HG03135 (cell line): ENCODE results near the gene SHC2.

Experiments
- ATAC-seq: cut with Tn5 transposase; IDR thresholded peaks from one replicate; pipeline ENCODE4 v1.9.1; 2021; ENCODE audit warnings: mild to moderate bottlenecking, moderate library complexity; ENCODE audit not compliant: unreplicated experiment

SHC2 gene, protein sequence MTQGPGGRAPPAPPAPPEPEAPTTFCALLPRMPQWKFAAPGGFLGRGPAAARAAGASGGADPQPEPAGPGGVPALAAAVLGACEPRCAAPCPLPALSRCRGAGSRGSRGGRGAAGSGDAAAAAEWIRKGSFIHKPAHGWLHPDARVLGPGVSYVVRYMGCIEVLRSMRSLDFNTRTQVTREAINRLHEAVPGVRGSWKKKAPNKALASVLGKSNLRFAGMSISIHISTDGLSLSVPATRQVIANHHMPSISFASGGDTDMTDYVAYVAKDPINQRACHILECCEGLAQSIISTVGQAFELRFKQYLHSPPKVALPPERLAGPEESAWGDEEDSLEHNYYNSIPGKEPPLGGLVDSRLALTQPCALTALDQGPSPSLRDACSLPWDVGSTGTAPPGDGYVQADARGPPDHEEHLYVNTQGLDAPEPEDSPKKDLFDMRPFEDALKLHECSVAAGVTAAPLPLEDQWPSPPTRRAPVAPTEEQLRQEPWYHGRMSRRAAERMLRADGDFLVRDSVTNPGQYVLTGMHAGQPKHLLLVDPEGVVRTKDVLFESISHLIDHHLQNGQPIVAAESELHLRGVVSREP

DNA sequence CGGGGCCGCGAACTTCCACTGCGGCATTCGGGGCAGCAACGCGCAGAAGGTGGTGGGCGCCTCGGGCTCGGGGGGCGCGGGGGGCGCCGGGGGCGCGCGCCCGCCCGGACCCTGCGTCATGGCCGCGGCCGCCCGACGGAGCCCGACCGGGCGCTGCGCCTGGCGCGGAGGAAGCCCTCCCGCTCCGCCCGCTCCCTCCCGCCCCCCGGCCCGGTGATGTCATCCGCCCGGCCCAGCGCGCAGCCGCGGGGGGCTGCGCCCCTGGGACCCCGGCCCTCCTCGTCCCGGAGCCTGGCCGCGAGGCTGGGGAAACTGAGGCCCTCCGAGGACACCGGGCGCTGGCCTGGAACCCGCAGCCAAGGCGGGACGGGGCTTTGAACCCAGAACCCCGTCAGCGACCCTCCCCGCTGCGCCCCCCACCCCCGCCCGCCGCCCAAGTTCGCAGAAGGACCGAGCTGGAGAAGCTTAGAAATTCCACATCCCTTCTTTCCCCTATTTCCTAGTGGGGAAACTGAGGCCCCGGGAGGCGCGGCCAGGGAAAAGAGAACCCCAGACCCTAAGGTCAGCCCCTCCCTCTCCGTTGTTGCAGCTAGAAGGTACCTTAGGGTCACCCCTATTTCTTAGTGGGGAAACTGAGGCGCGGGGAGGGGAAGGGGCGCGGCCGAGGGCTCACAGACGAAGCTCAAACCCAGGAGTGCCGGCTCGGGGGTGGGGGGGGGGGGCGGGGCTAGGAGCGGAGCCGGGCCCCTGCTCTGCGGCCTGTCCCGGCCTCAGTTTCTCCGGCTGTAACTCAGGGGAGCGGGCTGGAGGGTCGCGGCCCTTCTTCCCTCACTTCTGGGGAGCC lies at the start of gene SHC2:
TSS of gene SHC2 (minus strand) at position 157 of the 844 bp plus-strand sequence. CDS start at position 120, 37 bp downstream.
- ATAC-seq: no peak

DNA sequence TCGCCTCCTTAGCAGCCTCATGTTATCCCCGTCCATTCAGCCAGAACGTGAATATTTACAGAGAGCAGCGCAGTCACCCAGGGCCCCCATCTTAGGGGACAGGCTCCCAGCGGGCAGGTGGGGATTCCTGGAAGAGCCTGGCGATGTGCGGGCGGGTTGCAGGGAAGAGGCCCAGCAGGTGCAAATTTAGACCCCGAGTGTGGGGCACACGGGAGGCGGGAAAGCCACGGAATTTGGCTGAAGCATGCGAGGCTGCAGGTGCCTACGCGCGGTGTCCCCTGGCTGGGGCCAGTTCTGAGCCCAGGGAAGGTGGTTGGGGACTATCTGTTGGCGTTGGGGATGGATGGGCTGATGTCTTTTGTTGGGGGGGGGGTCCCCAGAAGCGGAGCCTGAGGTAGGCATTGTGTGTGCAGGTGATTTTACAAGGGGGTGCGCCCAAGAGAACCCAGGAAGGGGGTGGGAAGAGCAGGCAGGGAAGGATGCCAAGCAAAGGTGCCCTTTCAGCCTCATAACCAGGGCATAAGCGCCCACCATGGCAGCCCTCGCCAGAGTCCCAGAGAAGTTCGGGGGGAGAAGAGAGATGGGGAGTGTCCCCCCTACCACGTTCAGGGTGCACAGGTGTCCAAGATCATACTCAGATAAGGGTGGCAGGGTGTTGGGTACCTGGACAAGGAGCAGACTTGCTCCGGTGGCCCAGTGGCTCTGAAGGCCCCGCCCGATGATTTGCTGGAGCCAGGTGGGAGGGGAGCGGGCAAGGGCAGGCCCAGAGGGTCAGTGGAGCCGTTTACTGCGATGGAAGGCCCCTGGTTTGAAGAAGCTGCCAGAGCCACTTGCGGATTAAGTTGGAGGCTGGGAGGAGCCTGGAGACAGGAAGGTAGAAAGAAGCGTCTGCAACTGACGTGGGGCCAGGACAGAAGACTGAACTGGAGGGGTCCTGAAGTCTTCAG lies 47.6 kb upstream of the SHC2 start:
- ATAC-seq: no peak

DNA sequence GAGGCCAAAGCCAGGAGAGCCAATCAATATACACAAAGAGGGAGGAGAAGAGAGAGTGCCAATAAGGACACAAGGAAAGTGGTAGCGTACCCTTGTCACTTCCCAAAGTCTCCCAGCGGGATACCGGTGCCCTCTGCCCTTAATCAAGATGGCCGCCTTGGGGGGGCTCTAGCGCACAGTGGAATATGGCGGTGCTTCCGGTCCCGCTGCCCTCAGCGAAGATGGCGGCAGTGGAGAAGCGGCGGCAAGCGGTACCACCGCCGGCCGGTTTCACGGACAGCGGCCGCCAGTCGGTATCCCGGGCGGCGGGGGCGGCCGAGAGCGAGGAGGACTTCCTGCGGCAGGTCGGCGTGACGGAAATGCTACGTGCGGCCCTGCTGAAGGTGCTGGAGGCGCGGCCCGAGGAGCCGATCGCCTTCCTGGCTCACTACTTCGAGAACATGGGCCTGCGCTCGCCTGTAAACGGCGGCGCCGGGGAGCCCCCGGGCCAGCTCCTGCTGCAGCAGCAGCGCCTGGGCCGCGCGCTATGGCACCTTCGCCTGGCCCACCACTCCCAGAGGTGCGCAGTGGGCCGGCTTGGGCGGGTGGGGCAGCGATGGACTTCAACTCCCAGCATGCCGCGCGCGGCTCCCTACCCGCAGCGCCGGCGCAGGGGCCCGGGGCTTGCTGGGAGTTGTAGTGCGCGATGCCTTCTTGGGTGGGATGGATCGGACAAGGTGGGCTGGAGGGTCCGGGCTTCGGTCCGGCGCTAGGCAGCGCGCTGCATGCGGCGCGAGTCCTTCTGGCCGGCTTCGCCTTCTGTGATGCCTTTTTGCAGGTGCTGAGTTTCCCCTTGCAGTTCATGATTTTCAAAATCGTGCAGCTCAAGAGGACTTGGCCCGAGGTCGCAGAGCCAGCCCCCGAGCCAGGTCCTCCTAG lies 46.7 kb upstream of the SHC2 start, which contains the start of gene TPGS1:
TSS of gene TPGS1 (plus strand) at position 212 of the 918 bp plus-strand sequence. CDS start at position 222, 10 bp downstream.
- ATAC-seq: peak; percentile 46

DNA sequence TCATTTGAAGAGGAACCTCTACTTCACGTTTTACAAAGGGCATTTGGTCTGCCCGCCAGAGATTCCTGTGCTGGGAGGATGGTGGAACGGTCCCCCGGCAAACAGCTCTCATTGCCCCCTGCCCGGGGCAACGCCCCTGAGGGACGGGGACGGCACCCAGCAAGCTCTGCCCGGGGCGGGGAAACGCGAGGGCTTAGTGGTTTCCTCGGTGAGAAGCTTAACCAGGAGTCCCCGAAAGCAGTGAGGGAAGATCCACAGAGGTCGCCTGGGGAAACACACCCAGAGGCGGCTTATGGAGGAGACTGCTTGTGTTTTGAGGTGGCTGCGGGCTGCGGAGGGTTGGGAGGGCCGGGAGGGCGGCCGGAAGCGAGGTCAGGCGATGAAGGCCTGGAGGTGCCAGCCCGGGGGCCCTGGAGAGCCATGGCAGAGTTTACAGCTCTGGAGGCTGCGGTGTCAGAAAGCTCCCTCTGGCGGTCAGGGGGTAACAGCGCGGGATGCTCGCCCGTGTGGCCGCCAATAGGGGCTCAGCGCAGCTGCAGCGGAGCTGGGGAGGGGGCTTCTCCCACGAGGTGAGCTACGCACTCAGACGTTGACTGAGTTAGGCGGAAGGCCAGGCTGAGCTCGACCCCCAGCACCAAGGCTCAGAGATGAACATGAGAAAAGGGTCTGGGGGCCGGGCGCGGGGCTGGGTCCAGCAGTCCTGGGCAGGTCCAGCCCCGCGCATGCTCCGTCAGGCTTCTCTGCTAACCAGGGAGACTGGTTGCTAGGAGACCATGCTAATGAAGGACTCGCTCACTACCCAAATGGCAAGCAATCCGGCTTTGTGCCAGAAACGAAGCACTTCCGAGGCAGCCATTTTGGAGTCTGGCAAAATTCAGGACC lies 45.8 kb upstream of the SHC2 start:
- ATAC-seq: peak; percentile 67

DNA sequence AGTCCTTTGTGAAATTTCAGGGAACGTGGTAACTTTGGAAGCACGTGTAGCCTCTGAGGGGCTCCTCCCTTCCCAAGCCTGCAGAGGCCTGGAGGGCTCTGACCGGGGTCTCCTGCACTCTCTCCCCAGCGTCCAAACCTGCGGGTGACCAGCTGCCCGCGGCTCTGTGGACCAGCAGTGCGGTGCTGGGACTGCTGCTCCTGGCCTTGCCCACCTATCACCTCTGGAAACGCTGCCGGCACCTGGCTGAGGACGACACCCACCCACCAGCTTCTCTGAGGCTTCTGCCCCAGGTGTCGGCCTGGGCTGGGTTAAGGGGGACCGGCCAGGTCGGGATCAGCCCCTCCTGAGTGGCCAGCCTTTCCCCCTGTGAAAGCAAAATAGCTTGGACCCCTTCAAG lies 43.8 kb upstream of the SHC2 start:
- ATAC-seq: no peak

DNA sequence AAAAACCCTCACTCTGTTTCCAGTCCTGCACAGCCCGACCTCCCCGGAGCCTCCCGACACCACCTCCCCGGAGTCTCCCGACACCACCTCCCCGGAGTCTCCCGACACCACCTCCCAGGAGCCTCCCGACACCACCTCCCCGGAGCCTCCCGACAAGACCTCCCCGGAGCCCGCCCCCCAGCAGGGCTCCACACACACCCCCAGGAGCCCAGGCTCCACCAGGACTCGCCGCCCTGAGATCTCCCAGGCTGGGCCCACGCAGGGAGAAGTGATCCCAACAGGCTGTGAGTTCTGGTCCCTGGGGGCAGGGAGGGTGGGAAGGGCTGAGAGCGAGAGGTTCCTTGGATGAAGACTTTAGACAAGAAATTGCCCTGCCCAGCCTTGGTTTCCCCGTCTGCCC lies 40.8 kb upstream of the SHC2 start:
- ATAC-seq: no peak

DNA sequence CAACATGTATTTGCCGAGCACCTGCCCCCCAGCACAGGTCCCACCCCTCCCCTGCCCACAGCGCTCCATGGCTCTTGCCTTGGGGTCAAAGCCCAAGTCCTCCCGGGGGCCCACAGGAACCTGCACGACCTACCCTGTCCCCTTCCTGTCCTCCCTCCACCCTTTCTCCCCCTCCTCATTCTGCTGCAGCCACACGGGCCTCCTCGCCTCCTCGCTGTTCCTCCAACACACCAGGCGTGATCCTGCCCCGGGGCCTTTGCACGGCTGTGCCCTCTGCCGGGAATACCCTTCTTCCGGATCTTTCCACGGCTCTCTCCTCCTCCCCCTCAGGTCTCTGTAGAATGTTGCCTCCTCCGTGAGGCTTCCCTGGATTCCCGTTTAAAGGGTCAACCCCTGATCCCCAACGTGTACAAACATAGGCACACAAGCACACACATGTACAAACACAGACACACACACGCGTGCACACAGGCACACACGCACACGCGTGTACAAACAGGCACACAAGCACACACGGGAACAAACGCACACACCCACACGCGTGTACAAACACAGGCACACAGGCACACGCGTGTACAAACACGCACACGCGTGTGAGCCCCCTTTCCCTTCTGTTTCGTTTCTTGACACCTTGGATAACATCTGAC lies 38.3 kb upstream of the SHC2 start:
- no peak for ATAC-seq

DNA sequence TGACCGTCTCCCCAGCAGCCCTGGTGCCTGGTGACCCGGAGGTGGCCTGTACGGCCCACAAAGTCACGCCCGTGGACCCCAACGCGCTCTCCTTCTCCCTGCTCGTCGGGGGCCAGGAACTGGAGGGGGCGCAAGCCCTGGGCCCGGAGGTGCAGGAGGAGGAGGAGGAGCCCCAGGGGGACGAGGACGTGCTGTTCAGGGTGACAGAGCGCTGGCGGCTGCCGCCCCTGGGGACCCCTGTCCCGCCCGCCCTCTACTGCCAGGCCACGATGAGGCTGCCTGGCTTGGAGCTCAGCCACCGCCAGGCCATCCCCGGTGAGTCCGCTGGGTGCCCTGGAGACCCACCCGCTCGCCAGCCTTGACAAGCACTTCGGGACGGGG lies 37.7 kb upstream of the SHC2 start:
- no peak for ATAC-seq

DNA sequence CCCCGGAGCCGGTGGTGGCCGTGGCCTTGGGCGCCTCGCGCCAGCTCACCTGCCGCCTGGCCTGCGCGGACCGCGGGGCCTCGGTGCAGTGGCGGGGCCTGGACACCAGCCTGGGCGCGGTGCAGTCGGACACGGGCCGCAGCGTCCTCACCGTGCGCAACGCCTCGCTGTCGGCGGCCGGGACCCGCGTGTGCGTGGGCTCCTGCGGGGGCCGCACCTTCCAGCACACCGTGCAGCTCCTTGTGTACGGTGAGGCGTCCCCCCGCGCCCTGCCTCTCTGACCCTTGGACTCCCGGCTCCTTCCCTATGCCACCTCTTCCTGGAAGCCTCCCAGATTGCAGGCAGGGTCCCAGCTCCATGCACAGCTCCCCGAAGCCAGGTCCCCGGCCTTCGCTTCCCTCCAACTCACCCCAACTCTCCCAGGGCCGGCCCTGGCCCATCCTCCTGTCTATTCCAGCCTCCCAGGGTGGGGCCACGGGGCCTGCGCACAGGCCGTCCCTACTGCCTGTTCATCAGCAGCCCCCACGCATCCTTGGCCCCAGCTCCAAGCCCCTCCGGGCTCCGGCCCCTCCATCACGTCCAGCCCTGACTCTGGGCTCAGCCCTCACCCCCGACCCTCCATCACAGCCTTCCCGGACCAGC lies 37.2 kb upstream of the SHC2 start:
- no peak for ATAC-seq

DNA sequence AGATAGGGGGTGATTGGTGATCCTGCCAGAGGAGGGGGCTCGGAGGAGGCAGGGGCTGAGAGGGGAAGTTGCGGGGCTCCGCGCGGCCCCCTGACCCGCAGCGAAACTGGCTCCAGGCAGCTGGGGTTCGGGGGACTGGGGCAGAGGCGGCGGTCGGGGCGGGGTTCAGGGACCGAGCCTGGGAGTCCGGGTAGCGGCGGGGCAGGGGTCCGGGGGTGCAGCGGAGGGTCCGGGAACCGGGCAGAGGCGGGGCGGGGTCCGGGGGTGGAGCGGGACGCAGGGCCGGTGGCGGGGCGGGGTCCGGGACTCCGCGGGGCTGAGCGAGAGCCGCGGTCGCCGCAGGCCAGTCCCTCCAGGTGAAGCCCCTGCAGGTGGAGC lies 36.6 kb upstream of the SHC2 start:
- no peak for ATAC-seq

DNA sequence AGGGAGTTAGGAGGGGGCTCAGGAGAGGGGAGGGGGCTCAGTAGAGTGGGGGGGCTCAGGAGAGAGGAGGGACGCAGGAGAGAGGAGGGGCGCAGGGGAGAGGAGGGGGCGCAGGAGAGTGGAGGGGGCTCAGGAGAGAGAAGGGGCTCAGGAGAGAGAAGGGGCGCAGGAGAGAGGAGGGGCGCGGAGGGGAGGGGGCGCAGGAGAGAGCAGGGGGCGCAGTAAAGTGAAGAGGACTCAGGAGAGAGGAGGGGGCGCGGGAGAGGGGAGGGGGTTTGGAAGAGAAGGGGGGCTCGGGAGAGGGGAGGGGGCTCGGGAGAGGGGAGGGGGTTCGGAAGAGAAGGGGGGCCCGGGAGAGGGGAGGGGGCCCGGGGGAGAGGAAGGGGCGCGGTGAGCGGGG lies 36.2 kb upstream of the SHC2 start:
- no peak for ATAC-seq

DNA sequence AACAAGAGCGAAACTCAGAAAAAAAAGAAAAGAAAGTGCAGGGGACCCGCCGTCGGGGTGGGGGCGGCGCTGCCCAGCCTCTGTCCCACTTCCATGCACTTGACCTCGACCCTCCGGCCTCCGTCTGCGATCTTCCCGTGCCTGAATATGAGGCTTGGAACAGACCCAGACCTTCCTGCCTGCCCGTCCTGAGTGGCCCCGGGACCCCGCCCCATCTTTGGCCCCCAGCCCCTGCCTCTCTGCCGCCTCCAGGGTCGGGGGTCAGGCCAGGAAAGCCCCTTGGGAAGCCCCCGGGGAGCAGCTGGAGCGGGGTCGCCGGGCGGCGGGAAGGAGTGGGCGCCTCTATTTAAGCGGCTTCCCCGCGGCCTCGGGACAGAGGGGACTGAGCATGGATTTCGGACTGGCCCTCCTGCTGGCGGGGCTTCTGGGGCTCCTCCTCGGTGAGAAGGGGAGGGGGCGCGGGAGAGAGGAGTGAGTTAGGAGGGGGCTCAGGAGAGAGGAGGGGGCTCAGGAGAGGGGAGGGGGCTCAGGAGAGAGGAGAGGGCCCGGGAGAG lies 35.4 kb upstream of the SHC2 start, which contains the start of gene MADCAM1:
TSS of gene MADCAM1 (plus strand) at position 375 of the 554 bp plus-strand sequence. CDS start at position 389, 14 bp downstream.
- no peak for ATAC-seq

DNA sequence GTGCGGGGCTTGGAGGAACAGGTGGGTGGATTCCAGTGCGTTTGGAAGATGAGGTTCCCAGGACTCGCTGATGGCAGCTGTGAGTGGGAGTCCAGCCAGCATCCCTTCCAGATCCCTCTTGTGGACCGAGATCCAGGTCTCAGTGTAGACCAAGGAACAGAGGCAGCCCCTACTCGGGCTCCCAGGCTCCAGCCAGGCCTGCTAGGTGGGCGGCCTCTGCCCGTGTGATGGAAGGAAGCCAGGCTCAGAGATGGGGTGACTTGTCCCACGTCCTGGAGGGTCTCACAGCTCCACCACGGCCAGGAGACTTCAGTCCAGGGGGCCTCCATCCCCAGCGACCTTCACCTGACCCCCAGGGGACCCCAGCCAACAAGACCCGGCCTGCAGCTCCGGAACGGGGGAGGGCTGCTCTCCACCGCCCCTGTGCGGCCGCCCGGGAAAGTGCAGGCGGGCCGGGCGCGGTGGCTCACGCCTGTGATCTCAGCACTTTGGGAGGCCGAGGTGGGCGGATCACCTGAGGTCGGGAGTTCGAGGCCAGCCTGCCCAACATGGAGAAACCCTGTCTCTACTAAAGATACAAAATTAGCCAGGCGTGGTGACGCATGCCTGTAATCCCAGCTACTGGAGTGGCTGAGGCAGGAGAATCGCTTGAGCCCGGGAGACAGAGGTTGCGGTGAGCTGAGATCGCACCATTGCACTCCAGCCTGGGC lies 34.7 kb upstream of the SHC2 start:
- ATAC-seq: no peak

DNA sequence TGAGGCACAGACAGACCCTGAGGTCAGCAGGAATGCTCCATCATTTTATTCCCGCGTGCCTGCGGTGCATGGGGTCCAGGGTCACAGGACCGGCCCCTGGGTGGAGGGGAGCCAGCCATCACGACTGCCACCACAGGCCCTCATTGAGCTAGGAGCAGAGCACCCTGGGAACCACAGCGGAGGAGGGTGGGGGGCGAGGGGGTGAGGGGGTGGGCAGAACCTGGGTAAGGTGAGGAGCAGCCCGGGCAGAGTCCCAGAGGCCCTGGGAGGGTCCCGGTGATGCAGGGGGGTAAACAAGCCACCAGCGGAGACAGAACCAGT lies 34.2 kb upstream of the SHC2 start:
- ATAC-seq: no peak

DNA sequence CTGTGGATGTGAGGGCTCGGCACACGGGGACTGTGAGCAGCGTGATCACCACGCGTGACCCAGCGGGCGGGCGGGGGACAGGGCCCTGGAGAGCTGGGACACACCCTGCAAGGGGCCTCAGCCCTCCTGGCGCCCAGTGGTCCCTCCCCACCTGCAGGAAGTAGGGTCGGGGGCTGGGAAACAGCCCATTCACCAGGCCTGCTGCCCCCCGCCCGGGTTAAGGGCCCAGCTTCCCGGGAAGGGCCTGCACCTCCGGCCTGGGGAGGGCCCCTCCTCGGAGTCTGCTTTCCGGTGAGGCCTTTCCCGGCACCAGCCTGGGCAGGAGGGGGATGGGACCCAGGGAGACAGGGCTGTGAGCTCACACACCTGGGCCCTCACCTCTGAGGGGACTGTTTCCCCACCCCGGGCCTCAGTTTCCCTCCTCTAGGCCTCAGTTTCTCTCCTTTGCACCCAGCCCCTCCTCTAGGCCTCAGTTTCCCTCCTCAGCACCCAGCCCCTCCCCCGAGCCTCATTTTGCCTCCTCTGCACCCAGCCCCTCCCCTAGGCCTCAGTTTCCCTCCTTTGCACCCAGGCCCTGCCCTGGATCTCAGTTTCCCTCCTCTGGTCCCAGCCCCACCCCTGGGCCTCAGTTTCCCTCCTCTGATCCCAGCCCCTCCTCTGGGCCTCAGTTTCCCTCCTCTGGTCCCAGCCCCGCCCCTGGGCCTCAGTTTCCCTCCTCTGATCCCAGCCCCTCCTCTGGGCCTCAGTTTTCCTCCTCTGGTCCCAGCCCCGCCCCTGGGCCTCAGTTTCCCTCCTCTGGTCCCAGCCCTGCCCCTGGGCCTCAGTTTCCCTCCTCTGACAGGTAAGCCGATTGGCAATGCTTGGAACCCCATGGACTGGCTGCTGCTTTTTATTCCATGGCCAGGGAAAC lies 33.6 kb upstream of the SHC2 start:
- no peak for ATAC-seq
